Upper lobe of left lung (tissue), 4 donors: ENCODE results near the gene MBP.

Source experiments
- POLR2A ChIP-seq, 4 donors: fragments of 450-650 bp; IDR thresholded peaks; one replicate each; pipeline ENCODE4 v1.5.1; 2016 to 2017; ENCODE audit warnings: antibody characterized with exemption in 4 of 4, mild to moderate bottlenecking in 2 of 4
- POLR2AphosphoS5 ChIP-seq, 2 donors: sonication (generic); formaldehyde crosslinking; IDR thresholded peaks; one replicate each; pipeline ENCODE4 v1.5.1; 2017; ENCODE audit warnings: antibody characterized with exemption in 2 of 2
- TF ChIP-seq, protein P1 (sequence below), 6 experiments: fragments of 450-650 bp in 4 of 6; fragments of 200-600 bp in 2 of 6; sonication (generic) in 2 of 6; IDR thresholded peaks; one replicate each; pipeline ENCODE4 v1.5.1; 2016 to 2019; ENCODE audit warnings: antibody characterized with exemption in 6 of 6

DNA sequence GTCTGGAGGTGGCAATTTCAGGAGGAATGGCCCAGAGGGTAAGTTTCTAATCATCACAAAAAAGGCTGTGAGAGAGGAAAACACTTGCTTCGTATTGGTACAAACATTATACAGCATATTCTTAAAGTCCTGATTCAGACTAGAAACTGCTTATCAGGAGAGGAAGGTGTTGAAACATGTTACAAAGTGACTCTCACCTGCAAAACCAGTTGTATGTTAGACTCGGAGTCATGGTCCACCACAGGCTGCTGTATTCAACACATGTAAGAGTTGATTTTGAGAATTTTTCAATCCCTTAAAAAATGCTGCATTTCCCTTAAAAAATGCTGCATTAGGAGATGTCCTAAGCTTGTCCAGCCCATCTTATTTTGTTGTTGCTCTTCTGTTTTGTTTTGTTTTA is 61.5 kb downstream of the MBP start:
- TF ChIP-seq POLR2AphosphoS5 (IDR thresholded peaks at IDR 0.05) (no peak), POLR2A (IDR thresholded peaks at IDR 0.05) (no peak)
- TF ChIP-seq, protein P1, sequence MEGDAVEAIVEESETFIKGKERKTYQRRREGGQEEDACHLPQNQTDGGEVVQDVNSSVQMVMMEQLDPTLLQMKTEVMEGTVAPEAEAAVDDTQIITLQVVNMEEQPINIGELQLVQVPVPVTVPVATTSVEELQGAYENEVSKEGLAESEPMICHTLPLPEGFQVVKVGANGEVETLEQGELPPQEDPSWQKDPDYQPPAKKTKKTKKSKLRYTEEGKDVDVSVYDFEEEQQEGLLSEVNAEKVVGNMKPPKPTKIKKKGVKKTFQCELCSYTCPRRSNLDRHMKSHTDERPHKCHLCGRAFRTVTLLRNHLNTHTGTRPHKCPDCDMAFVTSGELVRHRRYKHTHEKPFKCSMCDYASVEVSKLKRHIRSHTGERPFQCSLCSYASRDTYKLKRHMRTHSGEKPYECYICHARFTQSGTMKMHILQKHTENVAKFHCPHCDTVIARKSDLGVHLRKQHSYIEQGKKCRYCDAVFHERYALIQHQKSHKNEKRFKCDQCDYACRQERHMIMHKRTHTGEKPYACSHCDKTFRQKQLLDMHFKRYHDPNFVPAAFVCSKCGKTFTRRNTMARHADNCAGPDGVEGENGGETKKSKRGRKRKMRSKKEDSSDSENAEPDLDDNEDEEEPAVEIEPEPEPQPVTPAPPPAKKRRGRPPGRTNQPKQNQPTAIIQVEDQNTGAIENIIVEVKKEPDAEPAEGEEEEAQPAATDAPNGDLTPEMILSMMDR (IDR thresholded peaks at IDR 0.05), result no peak
